BJ (cell line): ENCODE results near the gene TRIM65. TPM values are rescaled to one million over a fixed set of nuclear protein-coding genes. Genes with fewer than 3 reads are reported as not detected.
A peak's percentile ranks its signal among the peaks of the same experiment; 100 is the strongest.

ENCODE experiments used
- CTCF ChIA-PET: fragments of 350-600 bp; formaldehyde crosslinking; extraction: SDS; loops from one replicate; lab custom pipeline; 2021; ENCODE audit warnings: antibody characterized with exemption, inconsistent platforms; lab: Yijun Ruan, JAX
- POLR2A ChIA-PET: fragments of 300-600 bp; sonication (Branson Sonifier 250); formaldehyde crosslinking; extraction: SDS; loops from one replicate; lab custom pipeline; 2021; ENCODE audit warnings: antibody characterized with exemption; lab: Charles Lee
- DNase-seq: peaks from one replicate; pipeline ENCODE4 v3.0.0-alpha.2; 2011; ENCODE audit warnings: low read depth
- H3K27me3 ChIP-seq: 2 replicates; pipeline ENCODE4 v1.6.0; 2011; ENCODE audit warnings: low read length; ENCODE audit not compliant: control insufficient read depth, insufficient read depth
- H3K36me3 ChIP-seq: 2 replicates; pipeline ENCODE4 v1.5.1; 2011; ENCODE audit warnings: low read length; ENCODE audit not compliant: control insufficient read depth, insufficient read depth
- H3K4me3 ChIP-seq: 2 replicates; pipeline ENCODE4 v1.5.1; 2011; ENCODE audit warnings: low read depth, mild to moderate bottlenecking, control low read depth, low read length
- CTCF ChIP-seq: IDR thresholded peaks from 2 replicates; pipeline ENCODE4 v1.5.1; 2011; ENCODE audit warnings: low read depth, mild to moderate bottlenecking, control low read depth, inconsistent platforms, low read length, moderate library complexity; ENCODE audit not compliant: insufficient read depth
- polyA minus RNA-seq: library from RNA; depleted of rRNA, polyadenylated mRNA; stranded (reverse); fragments of >200 nt; gene quantifications from 2 replicates; pipeline ENCODE4 v1.2.3, GENCODE V29; 2011; rRNA and poly(A)+ RNA removed
- polyA plus RNA-seq: library from polyadenylated mRNA; depleted of rRNA; stranded (reverse); fragments of >200 nt; gene quantifications from 2 replicates; pipeline ENCODE4 v1.2.3, GENCODE V29; 2011; rRNA removed

TRIM65 gene, protein sequence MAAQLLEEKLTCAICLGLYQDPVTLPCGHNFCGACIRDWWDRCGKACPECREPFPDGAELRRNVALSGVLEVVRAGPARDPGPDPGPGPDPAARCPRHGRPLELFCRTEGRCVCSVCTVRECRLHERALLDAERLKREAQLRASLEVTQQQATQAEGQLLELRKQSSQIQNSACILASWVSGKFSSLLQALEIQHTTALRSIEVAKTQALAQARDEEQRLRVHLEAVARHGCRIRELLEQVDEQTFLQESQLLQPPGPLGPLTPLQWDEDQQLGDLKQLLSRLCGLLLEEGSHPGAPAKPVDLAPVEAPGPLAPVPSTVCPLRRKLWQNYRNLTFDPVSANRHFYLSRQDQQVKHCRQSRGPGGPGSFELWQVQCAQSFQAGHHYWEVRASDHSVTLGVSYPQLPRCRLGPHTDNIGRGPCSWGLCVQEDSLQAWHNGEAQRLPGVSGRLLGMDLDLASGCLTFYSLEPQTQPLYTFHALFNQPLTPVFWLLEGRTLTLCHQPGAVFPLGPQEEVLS
- polyA plus RNA-seq (5.5 and 8.6 TPM in 2 replicates), polyA minus RNA-seq (6.7 and 8.5 TPM in 2 replicates)

DNA sequence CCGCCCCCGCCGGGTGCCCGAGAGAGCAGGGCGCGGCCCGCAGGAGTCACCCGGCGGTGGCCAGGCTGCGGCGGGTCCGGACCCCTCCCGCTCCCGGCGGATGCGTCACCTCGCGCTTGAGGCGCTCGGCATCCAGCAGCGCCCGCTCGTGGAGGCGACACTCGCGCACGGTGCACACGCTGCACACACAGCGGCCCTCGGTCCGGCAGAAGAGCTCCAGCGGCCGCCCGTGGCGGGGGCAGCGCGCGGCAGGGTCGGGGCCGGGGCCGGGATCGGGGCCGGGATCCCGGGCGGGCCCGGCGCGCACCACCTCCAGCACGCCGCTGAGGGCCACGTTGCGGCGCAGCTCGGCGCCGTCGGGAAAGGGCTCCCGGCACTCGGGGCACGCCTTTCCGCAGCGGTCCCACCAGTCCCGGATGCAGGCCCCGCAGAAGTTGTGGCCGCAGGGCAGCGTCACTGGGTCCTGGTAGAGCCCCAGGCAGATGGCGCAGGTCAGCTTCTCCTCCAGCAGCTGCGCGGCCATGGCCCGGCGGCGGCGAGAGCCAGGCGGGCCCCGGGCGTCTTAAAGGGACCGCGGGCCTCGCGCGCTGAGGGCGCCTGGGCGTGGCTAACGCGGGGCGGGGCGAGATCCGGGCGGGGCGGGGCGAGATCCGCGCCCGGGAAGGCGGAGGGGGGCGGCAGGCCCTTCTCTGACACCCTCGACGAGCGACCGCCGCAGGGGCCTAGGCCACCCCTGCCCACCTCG lies at the start of gene TRIM65:
Gene TRIM65 (minus strand): TSS at position 537 of the 745 bp plus-strand sequence. CDS start 14 bp downstream, at position 523.
- TF ChIP-seq CTCF, result peak; percentile 40
- DNase-seq, result no peak
- POLR2A ChIA-PET, result interaction anchor here (0.7 kb wide), 1 partner anchor 32 kb away, joined by 3 read pairs; no protein-coding TSS in a partner anchor
- H3K4me3 ChIP-seq, result peak within 1 kb of the TSS; percentile 52
- H3K36me3 ChIP-seq, result peaks cover 30% of the 10 kb centered on the region
- no peaks in the 10 kb centered on the region for H3K27me3 ChIP-seq
- CTCF ChIA-PET, result interaction anchor here (0.7 to 6.9 kb wide), 18 partner anchors 8 to 501 kb away, joined by 3 to 58 read pairs (median 8); partner anchors contain the start of genes MRPL38, TRIM47 and WBP2

DNA sequence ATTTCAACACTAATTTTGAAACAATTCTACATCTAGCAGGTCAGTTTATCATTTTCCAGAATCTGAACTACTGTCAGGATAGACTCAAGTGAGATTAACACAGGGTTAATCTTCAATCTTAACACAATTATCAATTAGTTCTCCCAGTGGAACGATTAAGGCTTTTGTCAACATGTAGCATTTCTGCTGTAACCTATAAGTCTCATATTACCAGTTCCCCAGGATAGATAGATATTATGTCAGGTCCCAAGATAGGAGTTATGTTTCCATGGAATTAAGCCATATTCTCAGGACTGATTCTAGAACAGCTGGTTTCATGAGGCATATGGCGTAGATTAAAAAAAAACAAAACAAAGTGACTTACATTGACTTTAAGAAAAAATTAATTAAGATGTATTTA lies 48.5 kb upstream of the TRIM65 start:
- CTCF ChIA-PET, result interaction anchor here (0.5 kb wide), 1 partner anchor 13 kb away, joined by 3 read pairs; no protein-coding TSS in a partner anchor
- peaks cover 8% of the 10 kb centered on the region for H3K36me3 ChIP-seq
- TF ChIP-seq CTCF, result no peak
- H3K4me3 ChIP-seq, result no peak overlapping the region
- POLR2A ChIA-PET, result no interaction called here
- no peak for DNase-seq
- H3K27me3 ChIP-seq, result no peaks in the 10 kb centered on the region

GRCh38 chr17:75943491-75943890 lies 46.7 kb upstream of the TRIM65 start:
- H3K27me3 ChIP-seq, result no peaks in the 10 kb centered on the region
- ChIA-PET CTCF (interaction anchor here (0.6 to 1.3 kb wide), 2 partner anchors 57 to 346 kb away, joined by 3 to 4 read pairs; partner anchors contain the start of gene CDK3), POLR2A (no interaction called here)
- no peak overlapping the region for H3K4me3 ChIP-seq
- no peak for DNase-seq
- no peak for TF ChIP-seq CTCF
- H3K36me3 ChIP-seq, result peaks cover 4% of the 10 kb centered on the region

DNA sequence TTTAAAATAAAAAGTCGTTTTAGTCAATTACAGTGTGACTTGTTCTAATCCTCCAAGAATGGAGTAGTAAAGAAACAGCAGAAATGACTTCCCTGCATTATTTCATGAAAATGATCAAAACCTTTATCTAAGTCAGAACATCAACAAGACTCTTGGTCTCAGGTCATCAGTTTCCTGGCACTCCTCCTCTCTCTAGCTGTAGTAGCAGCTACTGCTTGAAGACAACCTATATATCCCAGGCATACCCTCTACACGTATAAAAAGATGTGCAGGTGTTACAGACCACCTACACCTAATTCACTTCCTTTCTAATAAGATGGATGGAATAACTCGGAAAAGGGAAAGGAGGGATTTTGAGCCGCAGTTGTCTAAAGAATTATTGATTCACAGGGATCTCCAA lies 45.7 kb upstream of the TRIM65 start:
- ChIA-PET CTCF (interaction anchor here (1.7 kb wide), 1 partner anchor 63 kb away, joined by 7 read pairs; no protein-coding TSS in a partner anchor), POLR2A (no interaction called here)
- no peak for DNase-seq
- TF ChIP-seq CTCF, result no peak
- no peak overlapping the region for H3K4me3 ChIP-seq
- no peaks in the 10 kb centered on the region for H3K27me3 ChIP-seq
- H3K36me3 ChIP-seq, result no peaks in the 10 kb centered on the region

- no peak for DNase-seq
- ChIA-PET POLR2A (interaction anchor here (0.5 kb wide), 1 partner anchor 285 kb away, joined by 3 read pairs; no protein-coding TSS in a partner anchor), CTCF (interaction anchor here (1.0 to 1.7 kb wide), 2 partner anchors 11 to 64 kb away, joined by 3 to 7 read pairs; no protein-coding TSS in a partner anchor)
- Histone ChIP-seq H3K27me3 (no peaks in the 10 kb centered on the region), H3K36me3 (no peaks in the 10 kb centered on the region), H3K4me3 (peak overlapping the region; percentile 23; the same call in 1 of the 2 replicates)
- TF ChIP-seq CTCF, result no peak
Measured at GRCh38 chr17:75941442-75941819, 44.7 kb upstream of the TRIM65 start.
